ENCODE measurements around the gene NFKB2.

- no peak for TF ChIP-seq REST (IDR thresholded peaks at IDR 0.05; ENCODE audit: borderline replicate concordance)
- TF ChIP-seq, protein P1, sequence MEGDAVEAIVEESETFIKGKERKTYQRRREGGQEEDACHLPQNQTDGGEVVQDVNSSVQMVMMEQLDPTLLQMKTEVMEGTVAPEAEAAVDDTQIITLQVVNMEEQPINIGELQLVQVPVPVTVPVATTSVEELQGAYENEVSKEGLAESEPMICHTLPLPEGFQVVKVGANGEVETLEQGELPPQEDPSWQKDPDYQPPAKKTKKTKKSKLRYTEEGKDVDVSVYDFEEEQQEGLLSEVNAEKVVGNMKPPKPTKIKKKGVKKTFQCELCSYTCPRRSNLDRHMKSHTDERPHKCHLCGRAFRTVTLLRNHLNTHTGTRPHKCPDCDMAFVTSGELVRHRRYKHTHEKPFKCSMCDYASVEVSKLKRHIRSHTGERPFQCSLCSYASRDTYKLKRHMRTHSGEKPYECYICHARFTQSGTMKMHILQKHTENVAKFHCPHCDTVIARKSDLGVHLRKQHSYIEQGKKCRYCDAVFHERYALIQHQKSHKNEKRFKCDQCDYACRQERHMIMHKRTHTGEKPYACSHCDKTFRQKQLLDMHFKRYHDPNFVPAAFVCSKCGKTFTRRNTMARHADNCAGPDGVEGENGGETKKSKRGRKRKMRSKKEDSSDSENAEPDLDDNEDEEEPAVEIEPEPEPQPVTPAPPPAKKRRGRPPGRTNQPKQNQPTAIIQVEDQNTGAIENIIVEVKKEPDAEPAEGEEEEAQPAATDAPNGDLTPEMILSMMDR (IDR thresholded peaks at IDR 0.05; ENCODE audit: poor library complexity, severe bottlenecking), result peak; percentile 42
- peak; percentile 84 for TF ChIP-seq RAD21 (conservative IDR thresholded peaks at IDR 0.05)
- peak; percentile 7 for TF ChIP-seq POLR2AphosphoS5 (IDR thresholded peaks at IDR 0.05)
- TF ChIP-seq MXI1 (conservative IDR thresholded peaks at IDR 0.05; ENCODE audit: poor library complexity, severe bottlenecking), result peak; percentile 25
- no peak for TF ChIP-seq EP300 (conservative IDR thresholded peaks at IDR 0.05; ENCODE audit: poor library complexity, severe bottlenecking)
These were observed 1.3 kb upstream of the NFKB2 start for GRCh38 chr10:102394079-102394800.
